AG10803 (cell line): ENCODE data around the gene TNFRSF8.

Experiments used
- DNase-seq: peaks from one replicate; pipeline ENCODE4 v3.0.0; 2010; ENCODE audit warnings: low read depth
- H3K4me3 ChIP-seq: 2 replicates; pipeline ENCODE4 v1.5.1; 2011; ENCODE audit warnings: mild to moderate bottlenecking, low read length, control low read depth
- TF ChIP-seq, protein P1 (sequence below): conservative IDR thresholded peaks from 2 replicates; pipeline ENCODE4 v1.5.1; 2011; ENCODE audit warnings: mild to moderate bottlenecking, low read length, control low read depth, inconsistent platforms

The TNFRSF8 gene

DNA sequence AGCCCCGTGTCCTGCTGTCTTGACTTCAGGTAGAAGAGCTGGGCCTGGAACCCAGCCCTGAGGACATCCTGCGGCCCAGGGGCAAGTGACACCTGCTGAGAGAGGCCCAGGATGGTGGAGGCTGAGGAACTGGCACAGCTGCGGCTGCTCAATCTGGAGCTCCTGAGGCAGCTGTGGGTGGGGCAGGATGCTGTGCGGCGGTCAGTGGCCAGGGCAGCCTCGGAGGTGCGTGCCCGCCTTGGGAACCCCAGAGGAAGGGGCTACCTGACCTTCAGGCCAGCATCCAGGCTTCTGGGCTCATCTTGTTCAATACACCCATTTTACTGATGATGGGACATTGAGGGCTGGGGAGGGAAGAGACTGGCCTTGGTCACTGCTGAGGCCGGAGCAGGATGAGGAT, 41.5 kb upstream of the TNFRSF8 start:
- TF ChIP-seq, protein P1, sequence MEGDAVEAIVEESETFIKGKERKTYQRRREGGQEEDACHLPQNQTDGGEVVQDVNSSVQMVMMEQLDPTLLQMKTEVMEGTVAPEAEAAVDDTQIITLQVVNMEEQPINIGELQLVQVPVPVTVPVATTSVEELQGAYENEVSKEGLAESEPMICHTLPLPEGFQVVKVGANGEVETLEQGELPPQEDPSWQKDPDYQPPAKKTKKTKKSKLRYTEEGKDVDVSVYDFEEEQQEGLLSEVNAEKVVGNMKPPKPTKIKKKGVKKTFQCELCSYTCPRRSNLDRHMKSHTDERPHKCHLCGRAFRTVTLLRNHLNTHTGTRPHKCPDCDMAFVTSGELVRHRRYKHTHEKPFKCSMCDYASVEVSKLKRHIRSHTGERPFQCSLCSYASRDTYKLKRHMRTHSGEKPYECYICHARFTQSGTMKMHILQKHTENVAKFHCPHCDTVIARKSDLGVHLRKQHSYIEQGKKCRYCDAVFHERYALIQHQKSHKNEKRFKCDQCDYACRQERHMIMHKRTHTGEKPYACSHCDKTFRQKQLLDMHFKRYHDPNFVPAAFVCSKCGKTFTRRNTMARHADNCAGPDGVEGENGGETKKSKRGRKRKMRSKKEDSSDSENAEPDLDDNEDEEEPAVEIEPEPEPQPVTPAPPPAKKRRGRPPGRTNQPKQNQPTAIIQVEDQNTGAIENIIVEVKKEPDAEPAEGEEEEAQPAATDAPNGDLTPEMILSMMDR = no peak
- H3K4me3 ChIP-seq = no peak overlapping the region
- DNase-seq = no peak

DNA sequence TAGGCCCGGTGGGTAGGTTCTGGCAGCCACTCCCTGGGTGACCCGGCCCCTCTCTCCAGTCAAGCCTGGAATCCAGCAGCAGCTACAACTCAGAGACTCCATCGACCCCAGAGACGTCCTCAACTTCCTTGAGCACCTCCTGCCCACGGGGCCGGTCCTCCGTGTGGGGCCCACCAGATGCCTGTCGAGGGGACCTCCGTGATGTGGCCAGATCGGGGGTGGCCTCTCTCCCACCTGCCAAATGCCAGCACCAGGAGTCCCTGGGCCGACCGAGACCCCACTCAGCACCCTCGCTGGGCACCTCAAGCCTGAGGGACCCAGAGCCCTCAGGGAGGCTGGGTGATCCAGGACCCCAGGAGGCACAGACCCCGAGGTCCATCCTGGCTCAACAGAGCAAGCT, 41.1 kb upstream of the TNFRSF8 start:
- TF ChIP-seq, protein P1 = no peak
- no peak overlapping the region for H3K4me3 ChIP-seq
- no peak for DNase-seq

DNA sequence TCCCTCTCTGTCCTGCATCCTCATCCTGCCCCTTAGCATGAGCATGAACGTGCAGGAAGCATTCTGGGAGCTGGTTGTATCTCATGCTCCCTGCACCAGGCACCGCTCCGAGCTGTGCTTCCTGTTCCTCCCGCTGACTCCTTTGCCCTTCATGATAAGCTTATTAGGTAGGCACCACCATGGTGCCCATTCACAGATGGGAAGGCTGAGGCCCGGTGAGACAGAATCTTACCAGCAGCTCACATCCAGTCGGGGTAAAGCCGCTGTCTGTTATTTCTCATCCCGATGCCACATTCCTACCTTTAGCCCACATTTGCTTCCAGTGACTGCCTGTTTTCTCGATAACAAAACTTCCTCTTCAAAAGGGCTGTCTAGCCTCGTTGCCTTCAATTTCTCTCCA, 36.5 kb upstream of the TNFRSF8 start:
- no peak overlapping the region for H3K4me3 ChIP-seq
- no peak for DNase-seq
- TF ChIP-seq, protein P1 = no peak

DNA sequence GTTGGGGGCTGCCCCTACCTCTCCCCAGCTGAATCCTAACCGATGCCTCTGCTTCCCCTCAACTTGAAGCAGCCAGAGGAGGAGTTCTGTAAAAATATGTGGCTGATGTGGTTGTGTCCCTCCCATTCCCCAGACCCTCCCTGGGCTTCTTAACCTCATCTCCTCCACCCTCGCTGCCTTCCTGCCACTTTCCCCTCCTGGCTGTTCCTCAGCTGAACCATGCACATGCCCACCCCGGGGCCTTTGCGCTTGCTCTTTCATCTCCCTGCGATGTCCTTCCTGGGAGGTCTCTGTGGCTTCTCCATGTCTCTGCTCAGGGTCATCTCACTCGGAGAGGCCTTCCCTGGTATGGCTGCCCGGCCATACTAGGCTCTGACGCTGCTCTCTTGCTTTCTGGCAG, 34.9 kb upstream of the TNFRSF8 start:
- DNase-seq = no peak
- TF ChIP-seq, protein P1 = no peak
- H3K4me3 ChIP-seq = no peak overlapping the region

DNA sequence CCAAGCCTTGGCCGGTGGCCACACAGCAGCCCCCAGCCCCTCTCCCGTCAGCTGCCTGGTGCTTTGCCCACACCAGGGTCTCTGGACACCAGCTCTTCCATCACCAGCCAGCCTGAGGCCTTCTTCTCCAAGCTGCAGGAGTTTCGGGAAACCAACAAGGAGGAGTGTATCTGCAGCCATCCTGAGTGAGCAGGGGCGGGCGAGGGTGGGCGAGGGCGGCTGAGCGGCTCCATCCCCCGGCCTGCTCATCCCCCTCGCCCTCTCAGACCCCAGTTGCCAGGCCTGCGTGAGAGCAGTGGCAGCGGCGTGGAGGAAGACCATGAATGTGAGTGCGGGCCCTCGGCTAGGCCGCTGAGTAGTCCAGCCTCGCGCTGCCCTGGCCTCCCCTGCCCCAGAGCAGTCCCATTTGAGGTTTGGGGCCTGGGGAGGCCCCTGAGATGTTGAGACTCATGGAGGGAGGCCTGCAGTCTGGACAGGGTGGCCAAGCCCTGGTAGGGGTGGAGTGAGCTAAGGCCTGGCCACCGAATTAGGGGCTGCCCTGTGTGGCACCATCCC, 34.1 kb upstream of the TNFRSF8 start:
- no peak overlapping the region for H3K4me3 ChIP-seq
- TF ChIP-seq, protein P1 = no peak
- DNase-seq = no peak

DNA sequence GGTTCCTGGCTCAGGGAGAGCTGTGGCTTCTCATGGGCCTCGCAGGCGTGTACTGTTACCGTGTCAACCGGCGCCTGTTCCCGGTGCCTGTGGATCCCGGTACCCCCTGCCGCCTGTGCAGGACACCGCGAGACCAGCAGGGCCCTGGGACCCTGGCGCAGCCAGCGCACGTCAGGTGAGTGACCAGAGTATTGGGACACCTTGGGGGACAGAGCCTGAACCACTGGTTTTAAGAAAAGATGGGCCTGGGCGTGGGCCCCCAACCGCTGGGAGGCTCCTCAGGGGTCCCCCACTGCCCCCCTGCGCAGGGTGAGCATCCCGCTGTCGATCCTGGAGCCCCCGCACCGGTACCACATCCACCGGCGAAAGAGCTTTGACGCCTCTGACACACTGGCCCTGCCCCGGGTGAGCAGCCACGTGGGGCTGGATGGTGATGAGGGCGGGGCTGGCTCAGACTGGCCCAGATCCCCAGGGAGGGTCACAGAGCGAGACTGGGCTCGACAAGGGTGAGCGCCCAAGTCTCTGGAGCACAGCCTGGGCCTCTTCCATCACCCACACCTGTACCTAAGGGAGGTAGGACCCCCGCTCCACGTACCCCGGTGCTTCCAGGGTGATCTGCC, 33.3 kb upstream of the TNFRSF8 start:
- TF ChIP-seq, protein P1 = no peak
- no peak overlapping the region for H3K4me3 ChIP-seq
- DNase-seq = no peak
